ENCODE results near the gene MINK1. TPM values are rescaled to one million over a fixed set of nuclear protein-coding genes. Genes with fewer than 3 reads are reported as not detected.

Gene MINK1
- total and polyA plus RNA-seq, 8 donors = 39.6 to 79.3 (median 46.3) TPM

DNA sequence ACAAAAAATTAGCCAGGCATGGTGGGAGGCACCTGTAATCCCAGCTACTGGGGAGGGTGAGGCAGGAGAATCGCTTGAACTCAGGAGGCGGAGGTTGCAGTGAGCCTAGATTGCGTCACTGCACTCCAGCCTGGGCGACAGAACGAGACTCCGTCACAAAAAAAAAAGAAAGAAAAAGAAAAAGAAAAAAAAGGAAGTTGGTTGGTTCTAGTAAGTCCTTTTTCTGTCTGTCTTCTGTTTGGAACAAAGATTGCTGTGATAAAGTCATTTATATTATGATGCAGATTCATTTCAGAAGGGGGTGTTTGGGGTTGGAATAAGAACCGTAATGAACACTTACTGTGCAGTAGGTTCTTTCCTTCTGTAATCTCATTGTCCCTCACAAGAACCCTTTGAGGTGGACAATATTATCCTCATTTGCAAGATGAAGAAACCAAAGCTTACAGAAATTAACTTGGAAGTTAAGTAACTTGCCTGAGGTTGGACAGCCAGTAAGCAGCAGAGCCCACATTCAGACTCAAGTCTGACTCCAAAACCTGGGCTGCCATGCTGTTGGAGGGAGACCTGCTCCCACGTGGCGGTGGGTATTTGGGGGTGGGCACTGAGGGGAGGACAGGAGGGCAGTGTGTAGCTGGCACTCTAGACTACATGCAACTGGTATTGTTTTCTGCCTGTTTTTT, 10.3 kb downstream of the MINK1 start:
- Histone ChIP-seq H3K4me1 (peaks cover 0 to under 1% (median 0%) of the 10 kb centered on the region in 3 donors), H3K4me3 (no peak overlapping the region), H3K27ac (peak overlapping the region in 1 of 4 donors; percentile 33), H3K36me3 (no peaks in the 10 kb centered on the region), H3K9me3 (no peaks in the 10 kb centered on the region), H3K27me3 (no peaks in the 10 kb centered on the region)
- 81 to 92% methylated on average over 9 of the region's 9 CpGs for WGBS, 2 donors
- intact Hi-C loops (cut with DNase I) = no loop called here
- ATAC-seq (no peak), DNase-seq (no peak), FAIRE-seq (no peak)
- TF ChIP-seq, protein P1, sequence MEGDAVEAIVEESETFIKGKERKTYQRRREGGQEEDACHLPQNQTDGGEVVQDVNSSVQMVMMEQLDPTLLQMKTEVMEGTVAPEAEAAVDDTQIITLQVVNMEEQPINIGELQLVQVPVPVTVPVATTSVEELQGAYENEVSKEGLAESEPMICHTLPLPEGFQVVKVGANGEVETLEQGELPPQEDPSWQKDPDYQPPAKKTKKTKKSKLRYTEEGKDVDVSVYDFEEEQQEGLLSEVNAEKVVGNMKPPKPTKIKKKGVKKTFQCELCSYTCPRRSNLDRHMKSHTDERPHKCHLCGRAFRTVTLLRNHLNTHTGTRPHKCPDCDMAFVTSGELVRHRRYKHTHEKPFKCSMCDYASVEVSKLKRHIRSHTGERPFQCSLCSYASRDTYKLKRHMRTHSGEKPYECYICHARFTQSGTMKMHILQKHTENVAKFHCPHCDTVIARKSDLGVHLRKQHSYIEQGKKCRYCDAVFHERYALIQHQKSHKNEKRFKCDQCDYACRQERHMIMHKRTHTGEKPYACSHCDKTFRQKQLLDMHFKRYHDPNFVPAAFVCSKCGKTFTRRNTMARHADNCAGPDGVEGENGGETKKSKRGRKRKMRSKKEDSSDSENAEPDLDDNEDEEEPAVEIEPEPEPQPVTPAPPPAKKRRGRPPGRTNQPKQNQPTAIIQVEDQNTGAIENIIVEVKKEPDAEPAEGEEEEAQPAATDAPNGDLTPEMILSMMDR (IDR thresholded peaks at IDR 0.05) = no peak

DNA sequence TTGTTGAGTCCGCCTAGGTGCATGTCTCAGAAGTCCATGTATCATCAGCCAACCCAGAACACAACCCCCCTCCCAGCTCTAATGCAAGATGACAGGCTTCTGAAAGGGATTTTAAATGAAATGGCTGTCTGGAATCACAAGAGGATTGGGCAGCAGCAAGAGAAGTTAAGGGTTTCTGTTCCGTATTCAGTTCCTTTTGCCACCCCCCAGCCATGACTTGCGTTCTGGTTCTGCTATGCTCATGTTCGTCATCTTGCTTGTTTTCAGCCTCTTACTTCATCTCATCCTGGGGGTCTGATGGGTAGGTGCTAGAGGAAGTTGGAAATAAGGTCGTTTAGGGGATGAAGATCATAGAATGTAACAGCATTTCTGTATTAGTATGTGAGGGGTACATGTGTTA, 12.0 kb downstream of the MINK1 start:
- Histone ChIP-seq H3K27me3 (no peaks in the 10 kb centered on the region), H3K36me3 (no peaks in the 10 kb centered on the region), H3K4me1 (no peaks in the 10 kb centered on the region), H3K9me3 (no peaks in the 10 kb centered on the region), H3K27ac (peak overlapping the region in 1 of 4 donors; percentile 46), H3K4me3 (no peak overlapping the region)
- no peak for DNase-seq
- WGBS, 2 donors = 77 to 85% methylated on average over 5 of the region's 5 CpGs
- FAIRE-seq = no peak
- intact Hi-C loops (cut with DNase I) = no loop called here
- peak in 2 of 4 donors; percentile 50 to 76 for ATAC-seq
- TF ChIP-seq, protein P1 (IDR thresholded peaks at IDR 0.05) = no peak

DNA sequence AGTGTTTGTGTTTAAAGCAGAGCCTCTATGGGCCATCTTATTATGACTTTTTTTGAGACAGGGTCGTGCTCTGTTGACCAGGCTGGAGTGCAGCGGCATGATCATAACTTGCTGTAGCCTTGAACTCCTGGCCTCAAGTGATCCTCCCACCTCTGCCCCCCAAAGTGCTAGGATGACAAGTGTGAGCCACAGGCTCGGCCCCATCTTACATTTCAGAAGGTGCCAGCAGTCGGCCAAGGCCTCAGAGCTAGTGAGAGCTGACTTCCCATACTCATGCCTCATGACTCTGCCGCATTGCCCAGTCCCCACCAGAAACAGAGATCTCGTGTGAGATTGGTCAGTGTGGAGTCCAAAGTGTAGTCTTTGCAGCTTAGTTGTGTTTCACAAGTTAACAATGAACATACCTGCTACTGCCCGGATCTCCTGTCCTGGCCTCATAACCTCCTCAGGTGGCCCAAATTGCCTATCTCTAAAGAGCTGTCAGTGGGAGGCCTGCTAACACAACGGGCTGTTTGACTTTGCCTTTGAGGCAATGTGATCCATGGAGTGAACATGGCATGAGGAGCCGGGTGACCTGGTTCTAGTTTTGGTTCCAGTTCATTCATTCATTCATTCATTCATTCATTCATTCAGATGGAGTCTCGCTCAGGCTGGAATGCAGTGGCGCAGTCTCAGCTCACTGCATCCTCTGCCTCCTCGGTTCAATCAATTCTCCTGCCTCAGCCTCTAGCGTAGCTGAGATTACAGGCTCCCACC, 13.7 kb downstream of the MINK1 start:
- intact Hi-C loops (cut with DNase I) = no loop called here
- H3K27ac ChIP-seq = no peak overlapping the region
- DNase-seq (no peak), ATAC-seq (no peak), FAIRE-seq (no peak)
- 77 to 82% methylated on average over 13 of the region's 13 CpGs for WGBS, 2 donors
- H3K27me3 ChIP-seq = no peaks in the 10 kb centered on the region
- no peaks in the 10 kb centered on the region for H3K9me3 ChIP-seq
- H3K36me3 ChIP-seq = no peaks in the 10 kb centered on the region
- TF ChIP-seq, protein P1 (IDR thresholded peaks at IDR 0.05) = no peak
- H3K4me1 ChIP-seq = no peaks in the 10 kb centered on the region
- H3K4me3 ChIP-seq = no peak overlapping the region

DNA sequence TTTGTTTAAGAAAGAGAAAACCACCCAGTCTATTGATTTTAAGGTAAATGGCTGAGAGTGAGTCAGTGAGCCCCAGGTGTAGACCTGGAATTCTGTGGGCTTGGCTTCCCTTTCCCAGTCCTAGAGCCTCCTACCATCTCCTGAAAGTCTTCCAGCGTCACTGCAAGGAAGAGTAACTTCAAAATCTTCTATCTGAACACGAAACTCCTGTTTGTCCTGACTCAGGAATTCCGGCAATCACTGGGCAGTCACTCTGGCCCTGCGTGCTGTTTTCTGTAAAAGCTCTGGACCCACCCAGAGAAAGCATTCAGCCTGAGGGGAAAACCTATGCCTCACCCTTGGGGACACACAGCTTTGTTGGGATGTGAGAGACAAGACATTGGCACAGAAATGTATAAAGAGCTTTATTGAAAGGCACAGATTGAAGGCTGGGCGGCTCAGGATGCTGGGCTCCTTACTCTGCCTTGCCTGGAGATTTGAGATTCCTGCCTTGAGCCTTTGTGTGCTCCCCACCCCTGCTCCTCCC, 15.9 kb downstream of the MINK1 start:
- H3K4me1 ChIP-seq = peaks cover 0 to 4% (median 0%) of the 10 kb centered on the region in 3 donors
- TF ChIP-seq, protein P1 (IDR thresholded peaks at IDR 0.05) = no peak
- H3K4me3 ChIP-seq = no peak overlapping the region
- no peaks in the 10 kb centered on the region for H3K9me3 ChIP-seq
- intact Hi-C loops (cut with DNase I) = no loop called here
- H3K27ac ChIP-seq = no peak overlapping the region
- H3K27me3 ChIP-seq = no peaks in the 10 kb centered on the region
- WGBS, 2 donors = 86 to 88% methylated on average over 5 of the region's 5 CpGs
- FAIRE-seq (no peak), DNase-seq (no peak), ATAC-seq (peak in 1 of 4 donors; percentile 30)
- H3K36me3 ChIP-seq = no peaks in the 10 kb centered on the region

All from pancreas (tissue), 10 donors.